ENCODE measurements around the gene UXT. TPM values are rescaled to one million over a fixed set of nuclear protein-coding genes. Genes with fewer than 3 reads are reported as not detected.

Gene UXT
- total RNA-seq, 1 experiment from 2014 or later = 120 TPM

DNA sequence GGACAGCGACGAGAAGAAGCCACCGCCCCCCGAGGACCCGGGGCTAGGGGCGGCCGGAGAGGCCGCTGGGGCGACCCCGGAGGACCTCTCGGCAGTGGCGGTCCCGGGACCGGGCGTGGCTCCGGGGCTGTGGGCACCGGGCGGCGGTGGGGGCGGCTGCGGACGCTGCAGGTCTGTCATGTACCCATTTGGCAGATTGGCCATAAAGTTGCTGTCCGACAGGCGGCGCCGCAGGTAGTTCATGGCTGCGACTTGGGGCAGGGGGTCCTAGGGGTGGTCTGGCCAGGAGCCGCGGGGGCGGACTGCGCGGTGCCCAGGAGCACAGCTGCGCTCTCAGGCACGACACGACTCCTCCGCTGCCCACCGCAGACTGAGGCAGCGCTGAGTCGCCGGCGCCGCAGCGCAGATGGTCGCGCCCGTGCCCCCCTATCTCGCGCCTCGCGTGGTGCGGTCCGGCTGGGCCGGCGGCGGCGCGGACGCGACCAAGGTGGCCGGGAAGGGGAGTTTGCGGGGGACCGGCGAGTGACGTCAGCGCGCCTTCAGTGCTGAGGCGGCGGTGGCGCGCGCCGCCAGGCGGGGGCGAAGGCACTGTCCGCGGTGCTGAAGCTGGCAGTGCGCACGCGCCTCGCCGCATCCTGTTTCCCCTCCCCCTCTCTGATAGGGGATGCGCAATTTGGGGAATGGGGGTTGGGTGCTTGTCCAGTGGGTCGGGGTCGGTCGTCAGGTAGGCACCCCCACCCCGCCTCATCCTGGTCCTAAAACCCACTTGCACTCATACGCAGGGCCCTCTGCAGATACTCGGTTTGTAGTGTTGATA lies 39.3 kb downstream of the UXT start, which contains the start of gene SYN1:
Gene SYN1, minus strand, starts transcription at position 372 of the 817 bp plus-strand sequence. Its CDS starts 129 bp downstream, at position 243.
- H3K4me1 Mint-ChIP-seq (ENCODE audit: low read depth, unreplicated experiment) = no peaks in the 10 kb centered on the region
- H3K36me3 ChIP-seq (ENCODE audit: control insufficient read depth, insufficient read depth, low read length) = no peaks in the 10 kb centered on the region
- peaks cover 3% of the 10 kb centered on the region for H3K27me3 Mint-ChIP-seq (ENCODE audit: insufficient read depth, unreplicated experiment)
- BruUV-seq (replicated peaks) = no TSS peak
- ChIA-PET POLR2A (no interaction called here), CTCF (no interaction called here)
- H3K27ac Mint-ChIP-seq (ENCODE audit: unreplicated experiment) = no peak within 1 kb of the TSS
- no peak within 1 kb of the TSS for H3K4me3 Mint-ChIP-seq (ENCODE audit: unreplicated experiment)
- H3K36me3 Mint-ChIP-seq (ENCODE audit: insufficient read depth, unreplicated experiment) = peaks cover 7% of the 10 kb centered on the region
- H3K27me3 ChIP-seq (replicated peaks; ENCODE audit: control insufficient read depth, insufficient read depth, low read length) = no peaks in the 10 kb centered on the region
- H3K9me3 ChIP-seq = no peaks in the 10 kb centered on the region
- no peaks in the 10 kb centered on the region for H3K9me3 Mint-ChIP-seq (ENCODE audit: unreplicated experiment)
- no peaks in the 10 kb centered on the region for H3K4me1 ChIP-seq
- intact Hi-C loops (cut with micrococcal nuclease; ENCODE audit: unreplicated experiment) = no loop called here
- no peak within 1 kb of the TSS for H3K4me3 ChIP-seq (ENCODE audit: low read depth, low read length)
- TF ChIP-seq, protein P1, sequence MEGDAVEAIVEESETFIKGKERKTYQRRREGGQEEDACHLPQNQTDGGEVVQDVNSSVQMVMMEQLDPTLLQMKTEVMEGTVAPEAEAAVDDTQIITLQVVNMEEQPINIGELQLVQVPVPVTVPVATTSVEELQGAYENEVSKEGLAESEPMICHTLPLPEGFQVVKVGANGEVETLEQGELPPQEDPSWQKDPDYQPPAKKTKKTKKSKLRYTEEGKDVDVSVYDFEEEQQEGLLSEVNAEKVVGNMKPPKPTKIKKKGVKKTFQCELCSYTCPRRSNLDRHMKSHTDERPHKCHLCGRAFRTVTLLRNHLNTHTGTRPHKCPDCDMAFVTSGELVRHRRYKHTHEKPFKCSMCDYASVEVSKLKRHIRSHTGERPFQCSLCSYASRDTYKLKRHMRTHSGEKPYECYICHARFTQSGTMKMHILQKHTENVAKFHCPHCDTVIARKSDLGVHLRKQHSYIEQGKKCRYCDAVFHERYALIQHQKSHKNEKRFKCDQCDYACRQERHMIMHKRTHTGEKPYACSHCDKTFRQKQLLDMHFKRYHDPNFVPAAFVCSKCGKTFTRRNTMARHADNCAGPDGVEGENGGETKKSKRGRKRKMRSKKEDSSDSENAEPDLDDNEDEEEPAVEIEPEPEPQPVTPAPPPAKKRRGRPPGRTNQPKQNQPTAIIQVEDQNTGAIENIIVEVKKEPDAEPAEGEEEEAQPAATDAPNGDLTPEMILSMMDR (IDR thresholded peaks at IDR 0.05; ENCODE audit: insufficient read depth in 1 of 2, low read depth in 1 of 2, low read length in 1 of 2, severe bottlenecking in 1 of 2, unreplicated experiment in 1 of 2) = no peak
- DNase-seq = no peak

DNA sequence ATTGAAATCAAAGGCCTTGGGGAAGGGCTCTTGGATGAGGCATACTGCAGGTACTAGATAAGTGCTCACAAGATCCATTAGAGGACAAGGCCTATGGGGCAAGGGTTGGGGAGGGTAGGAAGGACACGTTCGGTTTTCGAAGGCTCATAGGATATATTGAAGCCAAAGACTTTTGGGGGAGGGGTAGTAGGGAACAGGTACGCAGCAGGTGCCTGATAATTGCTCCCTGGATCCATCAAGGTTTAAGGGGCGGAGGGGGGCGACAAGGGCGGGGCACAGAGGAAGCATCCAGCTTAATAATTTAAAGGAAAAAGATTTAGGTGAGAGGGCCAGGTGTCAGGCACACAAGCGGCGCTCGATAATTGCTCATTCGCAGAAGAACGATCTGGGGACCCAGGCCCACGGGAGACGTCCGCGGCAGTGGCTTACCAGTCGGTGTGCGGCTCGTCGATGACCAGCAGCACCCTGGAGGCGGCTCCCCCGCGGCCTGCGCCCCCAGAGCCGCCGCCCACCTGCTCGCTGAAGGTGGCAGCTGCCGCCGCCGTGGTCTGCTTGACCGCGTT lies 40.0 kb downstream of the UXT start:
- no peaks in the 10 kb centered on the region for H3K9me3 Mint-ChIP-seq (ENCODE audit: unreplicated experiment)
- TF ChIP-seq, protein P1 (IDR thresholded peaks at IDR 0.05; ENCODE audit: insufficient read depth in 1 of 2, low read depth in 1 of 2, low read length in 1 of 2, severe bottlenecking in 1 of 2, unreplicated experiment in 1 of 2) = no peak
- ChIA-PET CTCF (no interaction called here), POLR2A (no interaction called here)
- Histone ChIP-seq H3K4me3 (ENCODE audit: low read depth, low read length) (no peak overlapping the region), H3K4me1 (no peaks in the 10 kb centered on the region), H3K36me3 (ENCODE audit: control insufficient read depth, insufficient read depth, low read length) (no peaks in the 10 kb centered on the region), H3K9me3 (no peaks in the 10 kb centered on the region), H3K27me3 (replicated peaks; ENCODE audit: control insufficient read depth, insufficient read depth, low read length) (no peaks in the 10 kb centered on the region)
- H3K36me3 Mint-ChIP-seq (ENCODE audit: insufficient read depth, unreplicated experiment) = peaks cover 7% of the 10 kb centered on the region
- H3K27me3 Mint-ChIP-seq (ENCODE audit: insufficient read depth, unreplicated experiment) = peaks cover 3% of the 10 kb centered on the region
- no peak overlapping the region for H3K4me3 Mint-ChIP-seq (ENCODE audit: unreplicated experiment)
- H3K4me1 Mint-ChIP-seq (ENCODE audit: low read depth, unreplicated experiment) = no peaks in the 10 kb centered on the region
- no TSS peak for BruUV-seq (replicated peaks)
- H3K27ac Mint-ChIP-seq (ENCODE audit: unreplicated experiment) = no peak overlapping the region
- no peak for DNase-seq
- intact Hi-C loops (cut with micrococcal nuclease; ENCODE audit: unreplicated experiment) = no loop called here

- Histone ChIP-seq H3K36me3 (ENCODE audit: control insufficient read depth, insufficient read depth, low read length) (no peaks in the 10 kb centered on the region), H3K9me3 (no peaks in the 10 kb centered on the region), H3K4me3 (ENCODE audit: low read depth, low read length) (no peak overlapping the region), H3K27me3 (replicated peaks; ENCODE audit: control insufficient read depth, insufficient read depth, low read length) (no peaks in the 10 kb centered on the region), H3K4me1 (no peaks in the 10 kb centered on the region)
- H3K27ac Mint-ChIP-seq (ENCODE audit: unreplicated experiment) = no peak overlapping the region
- ChIA-PET CTCF (no interaction called here), POLR2A (no interaction called here)
- DNase-seq = no peak
- BruUV-seq (replicated peaks) = no TSS peak
- H3K9me3 Mint-ChIP-seq (ENCODE audit: unreplicated experiment) = no peaks in the 10 kb centered on the region
- TF ChIP-seq, protein P1 (IDR thresholded peaks at IDR 0.05; ENCODE audit: insufficient read depth in 1 of 2, low read depth in 1 of 2, low read length in 1 of 2, severe bottlenecking in 1 of 2, unreplicated experiment in 1 of 2) = no peak
- H3K4me3 Mint-ChIP-seq (ENCODE audit: unreplicated experiment) = no peak overlapping the region
- no peaks in the 10 kb centered on the region for H3K36me3 Mint-ChIP-seq (ENCODE audit: insufficient read depth, unreplicated experiment)
- intact Hi-C loops (cut with micrococcal nuclease; ENCODE audit: unreplicated experiment) = no loop called here
- H3K4me1 Mint-ChIP-seq (ENCODE audit: low read depth, unreplicated experiment) = no peaks in the 10 kb centered on the region
- H3K27me3 Mint-ChIP-seq (ENCODE audit: insufficient read depth, unreplicated experiment) = no peaks in the 10 kb centered on the region
These were observed 44.4 kb downstream of the UXT start for GRCh38 chrX:47614618-47615017.
